ENCODE results near the gene ST8SIA3.
"Not testable (repeated sequence)": the region's sequence is repeated elsewhere in the genome, so short reads cannot be mapped to it uniquely, and the experiment has no call there.

Gene ST8SIA3

GRCh38 chr18:57366528-57367081 lies 14.2 kb downstream of the ST8SIA3 start:
- DNase-seq, result no peak

GRCh38 chr18:57372444-57372843 lies 20.1 kb downstream of the ST8SIA3 start:
- DNase-seq, result no peak

DNA sequence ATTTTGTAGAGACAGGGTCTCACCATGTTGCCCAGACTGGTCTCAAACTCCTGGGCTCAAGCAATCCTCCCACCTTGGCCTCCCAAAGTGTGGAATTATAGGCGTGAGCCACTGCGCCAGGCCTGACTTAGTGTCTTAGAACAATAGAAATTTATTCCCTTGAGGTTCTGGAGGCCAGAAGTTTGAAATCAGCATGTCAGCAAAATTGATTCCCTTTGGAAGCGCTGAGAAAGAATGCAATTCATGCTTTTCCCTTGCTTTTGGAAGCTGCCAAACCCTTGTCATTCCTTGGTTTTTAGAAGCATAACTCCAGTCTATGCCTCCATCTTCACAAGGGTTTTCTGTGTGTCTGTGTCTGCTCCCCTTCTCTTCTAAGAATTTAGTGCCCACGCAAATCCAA lies 20.7 kb downstream of the ST8SIA3 start:
- DNase-seq, result no peak

GRCh38 chr18:57376503-57376902 lies 24.1 kb downstream of the ST8SIA3 start:
- no peak for DNase-seq

- DNase-seq, result no peak
Measured at GRCh38 chr18:57389271-57389670, 36.9 kb downstream of the ST8SIA3 start.

DNA sequence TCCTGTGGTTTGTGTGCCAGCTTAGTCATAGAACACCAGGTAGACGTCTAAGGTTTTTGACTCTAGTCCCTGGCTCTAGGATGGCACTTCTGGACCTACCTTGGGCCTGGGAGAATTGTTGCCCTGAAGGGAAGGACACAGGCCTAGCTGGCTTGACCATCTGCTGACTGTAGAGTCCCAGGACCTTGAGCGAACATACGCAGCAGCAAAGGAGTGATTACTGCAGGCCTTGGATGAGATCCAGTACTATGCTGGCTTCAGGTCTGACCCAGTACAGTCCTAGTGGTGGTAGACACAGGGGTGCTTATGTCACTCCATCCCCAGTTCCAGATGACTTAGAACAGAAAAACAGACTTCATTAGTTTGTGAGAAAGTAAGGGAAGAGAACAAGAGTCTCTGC lies 37.7 kb downstream of the ST8SIA3 start:
- DNase-seq, result no peak

GRCh38 chr18:57394749-57395148 lies 42.4 kb downstream of the ST8SIA3 start:
- not testable (repeated sequence) for DNase-seq

DNA sequence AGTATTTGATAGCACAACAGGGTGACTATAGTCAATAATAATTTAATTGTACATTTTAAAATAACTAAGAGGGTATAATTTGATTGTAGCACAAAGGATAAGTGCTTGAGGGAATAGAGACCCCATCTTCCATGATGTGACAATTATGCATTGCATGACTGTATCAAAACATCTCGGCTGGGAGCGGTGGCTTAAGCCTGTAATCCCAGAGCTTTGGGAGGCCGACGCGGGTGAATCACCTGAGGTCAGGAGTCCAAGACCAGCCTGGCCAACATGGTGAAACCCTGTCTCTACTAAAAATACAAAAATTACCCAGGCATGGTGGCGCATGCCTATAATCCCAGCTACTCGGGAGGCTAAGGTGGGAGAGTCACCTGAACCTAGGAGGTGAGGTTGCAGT lies 44.5 kb downstream of the ST8SIA3 start:
- DNase-seq, result not testable (repeated sequence)

DNA sequence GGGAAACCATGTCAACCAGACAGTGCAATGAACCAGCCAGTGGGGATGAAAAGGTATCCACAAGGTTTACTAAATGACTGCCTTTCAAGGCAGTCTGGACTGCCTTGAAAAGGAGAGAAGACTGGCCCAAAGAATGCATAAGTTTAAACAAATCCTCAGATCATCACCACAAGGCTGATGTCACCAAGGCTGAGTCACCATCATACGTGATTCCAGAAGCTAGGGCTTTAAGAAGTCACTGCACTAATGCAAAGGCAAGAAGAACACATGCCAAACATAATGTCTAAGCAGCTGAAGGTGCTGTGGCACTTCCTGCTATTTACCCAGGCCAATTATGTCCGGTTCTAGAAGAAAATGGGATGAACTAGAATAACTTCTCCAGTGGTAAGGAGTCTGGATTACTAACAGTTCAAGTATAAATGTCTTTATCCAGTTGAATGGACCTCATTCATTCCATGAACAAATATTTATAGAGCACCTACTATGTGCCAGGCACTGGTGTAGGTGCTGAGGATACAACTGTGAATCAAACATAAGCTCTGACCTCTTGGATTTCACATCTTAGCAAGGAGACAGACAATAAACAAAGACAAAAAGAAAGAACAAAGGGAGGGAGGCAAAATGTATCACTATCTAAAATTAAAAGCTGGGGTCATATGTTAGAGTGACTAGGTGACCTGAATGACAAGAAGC lies 45.2 kb downstream of the ST8SIA3 start:
- no peak for DNase-seq

DNA sequence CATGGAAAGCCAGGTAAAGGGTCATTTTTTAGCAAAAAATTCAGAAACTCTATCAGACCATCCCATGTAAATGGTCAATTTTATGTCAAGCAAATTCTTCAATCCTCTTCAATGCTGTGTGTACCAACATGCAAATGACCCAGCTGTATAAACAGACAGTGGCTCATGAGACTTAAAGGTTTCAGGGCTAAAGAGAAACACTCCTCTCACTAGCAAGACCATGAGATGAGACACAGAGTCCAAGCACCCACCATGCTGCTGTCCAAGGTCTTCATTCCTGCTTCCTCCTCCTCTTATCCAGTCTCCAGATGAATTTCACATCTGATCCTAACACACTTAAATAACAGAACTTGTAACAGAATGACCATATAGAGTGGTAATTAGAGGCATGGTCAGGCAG lies 52.0 kb downstream of the ST8SIA3 start:
- DNase-seq, result no peak

DNA sequence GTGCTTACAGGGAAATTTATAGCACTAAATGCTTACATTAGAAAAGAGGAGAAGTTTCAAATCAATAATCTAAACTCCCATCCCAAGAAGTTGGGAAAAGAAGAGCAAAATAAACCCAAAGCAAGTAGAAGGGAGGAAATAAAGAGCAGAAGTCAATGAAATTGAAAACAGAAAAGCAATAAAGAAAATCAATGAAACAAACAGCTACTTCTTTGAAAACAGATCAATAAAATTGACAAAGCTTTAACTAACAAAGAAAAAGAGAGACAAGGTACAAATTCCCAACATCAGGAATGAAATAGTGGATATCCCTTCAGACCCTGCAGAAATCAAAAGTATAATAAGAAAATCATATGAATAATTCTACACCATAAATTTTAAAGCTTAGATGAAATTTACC lies 57.3 kb downstream of the ST8SIA3 start:
- no peak for DNase-seq

DNA sequence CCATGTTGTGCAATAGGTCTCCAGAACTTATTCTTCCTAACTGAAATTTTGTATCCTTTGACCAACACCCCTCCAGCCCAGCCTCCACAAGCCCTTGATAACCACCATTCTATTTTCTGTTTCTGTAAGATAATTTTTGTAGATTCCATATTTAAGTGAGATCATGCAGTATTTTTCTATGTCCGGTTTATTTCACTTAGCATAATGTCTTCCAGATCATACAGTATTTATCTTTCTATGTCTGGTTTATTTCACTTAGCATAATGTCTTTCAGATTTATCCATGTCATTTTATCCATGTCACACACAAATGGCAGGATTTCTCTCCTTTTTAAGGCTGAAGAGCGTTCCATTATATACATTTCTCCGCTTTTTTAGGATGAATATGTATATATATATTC lies 58.4 kb downstream of the ST8SIA3 start:
- DNase-seq, result no peak

GRCh38 chr18:57416542-57416941 lies 64.2 kb downstream of the ST8SIA3 start:
- no peak for DNase-seq

All from NCI-H1417 treated with DMSO at 0.1 percent for 48 hours (cell line).